Cardiac atrium fibroblast (primary cell): ENCODE measurements around the gene COA5. TPM values are rescaled to one million over a fixed set of nuclear protein-coding genes. Genes with fewer than 3 reads are reported as not detected.

ENCODE experiments used
- total RNA-seq: library from RNA; depleted of rRNA; stranded (reverse); fragments of >200 nt; gene quantifications from 2 replicates; pipeline ENCODE4 v1.2.3, GENCODE V29; 2015

Gene COA5, protein sequence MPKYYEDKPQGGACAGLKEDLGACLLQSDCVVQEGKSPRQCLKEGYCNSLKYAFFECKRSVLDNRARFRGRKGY
- 12.8 and 13.9 TPM in 2 replicates for total RNA-seq

DNA sequence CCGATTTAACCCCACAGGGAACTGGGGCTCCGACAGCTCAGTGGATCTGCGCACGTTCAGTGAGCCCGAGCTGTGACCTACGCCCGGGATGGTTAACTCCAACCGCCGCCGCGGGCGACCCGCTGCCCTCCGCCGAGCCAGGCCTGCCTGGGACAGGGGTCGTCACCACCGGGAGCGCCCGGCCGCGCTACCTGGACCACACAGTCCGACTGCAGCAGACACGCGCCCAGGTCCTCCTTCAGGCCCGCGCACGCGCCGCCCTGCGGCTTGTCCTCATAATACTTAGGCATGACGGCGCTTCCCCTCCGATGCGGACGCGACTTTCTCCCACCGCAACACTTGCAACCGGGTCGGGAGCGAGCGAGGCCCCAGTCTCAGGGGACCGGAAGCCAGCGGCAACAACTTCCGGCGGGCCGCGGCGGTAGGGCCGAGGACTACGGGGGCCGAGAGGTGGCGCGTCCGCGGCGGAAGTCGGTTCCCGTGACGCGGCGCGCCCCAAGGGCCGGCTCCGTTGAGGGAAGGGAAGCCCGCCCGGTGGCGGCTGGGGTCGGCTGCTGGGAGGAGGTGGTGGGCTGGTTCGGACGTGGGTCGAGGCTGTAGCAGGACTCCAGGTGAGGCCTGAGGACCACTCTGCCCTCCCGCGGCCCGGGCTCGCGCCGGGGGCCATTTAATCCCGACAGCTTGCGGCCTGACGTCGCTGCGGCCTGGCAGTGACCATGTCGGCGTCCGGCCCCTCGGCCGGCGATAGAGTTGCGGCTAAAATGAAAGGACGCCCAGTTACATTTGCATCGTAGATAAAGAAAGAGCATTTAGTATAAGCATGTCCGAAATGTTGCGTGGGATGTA lies at the start of gene COA5, which contains the start of gene UNC50:
Gene COA5, minus strand, starts transcription at position 397 of the 846 bp plus-strand sequence. Its CDS starts 107 bp downstream, at position 290.
Gene UNC50, plus strand, starts transcription at position 474 of the 846 bp plus-strand sequence. CDS start 1,171 bp downstream, outside the sequence.

Other genes starting within 250 kb of the COA5 start
- gene INPP4A, start 163.7 kb downstream of the COA5 start, total RNA-seq: 9.4 and 14.3 TPM in 2 replicates
- gene UNC50, start 77 bp upstream of the COA5 start, total RNA-seq: 37.5 and 52.0 TPM in 2 replicates
- 0.54 and 4.2 TPM in 2 replicates for gene MGAT4A, start 122.6 kb upstream of the COA5 start, total RNA-seq